HG03432 (cell line): ENCODE data around the gene SERTAD1.
"Not testable (repeated sequence)": the region's sequence is repeated elsewhere in the genome, so short reads cannot be mapped to it uniquely, and the experiment has no call there.

Experiments used
- ATAC-seq: cut with Tn5 transposase; IDR thresholded peaks from one replicate; pipeline ENCODE4 v1.9.1; 2021; ENCODE audit warnings: mild to moderate bottlenecking, moderate library complexity; ENCODE audit not compliant: unreplicated experiment

Gene SERTAD1

DNA sequence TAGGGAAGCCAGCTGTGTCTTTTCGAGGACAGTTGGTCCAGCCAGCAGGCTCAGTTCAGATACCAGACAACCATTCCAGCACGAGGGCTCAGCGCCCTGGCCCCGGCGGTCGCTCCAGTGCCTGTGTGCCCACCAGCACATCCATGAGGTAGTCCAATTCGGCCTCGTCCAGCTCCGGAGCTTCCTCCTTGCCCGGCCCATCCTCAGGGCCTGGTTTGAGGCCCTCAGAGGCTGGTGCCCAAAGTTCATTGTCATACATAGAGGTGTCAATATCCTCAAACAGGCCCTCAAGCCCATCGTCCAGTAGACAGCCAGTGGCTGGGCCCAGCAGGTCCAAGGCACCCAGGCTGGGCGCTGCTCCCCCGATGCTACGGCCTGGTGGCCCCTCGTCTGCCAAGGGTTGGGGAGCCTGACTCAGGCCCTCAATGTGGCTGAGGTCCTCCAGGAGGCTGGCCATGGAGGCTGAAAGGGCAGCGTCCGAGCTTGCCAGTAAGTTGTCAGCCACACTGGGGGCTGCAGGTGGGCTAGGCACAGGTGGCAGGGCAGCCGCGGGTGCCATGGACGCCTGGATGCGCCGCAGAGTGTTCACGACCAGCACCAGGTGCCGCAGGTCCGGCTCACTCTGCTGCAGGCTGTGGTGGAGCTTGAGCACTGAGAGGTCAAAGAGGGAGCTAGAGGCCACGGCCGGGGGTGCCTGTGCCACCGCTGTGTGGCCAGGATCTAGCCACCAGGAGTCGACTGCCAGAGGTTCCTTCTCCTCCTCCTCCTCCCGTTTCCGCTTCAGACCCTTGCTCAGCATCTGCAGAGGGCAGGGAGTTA lies 2.8 kb downstream of the SERTAD1 start:
- no peak for ATAC-seq

DNA sequence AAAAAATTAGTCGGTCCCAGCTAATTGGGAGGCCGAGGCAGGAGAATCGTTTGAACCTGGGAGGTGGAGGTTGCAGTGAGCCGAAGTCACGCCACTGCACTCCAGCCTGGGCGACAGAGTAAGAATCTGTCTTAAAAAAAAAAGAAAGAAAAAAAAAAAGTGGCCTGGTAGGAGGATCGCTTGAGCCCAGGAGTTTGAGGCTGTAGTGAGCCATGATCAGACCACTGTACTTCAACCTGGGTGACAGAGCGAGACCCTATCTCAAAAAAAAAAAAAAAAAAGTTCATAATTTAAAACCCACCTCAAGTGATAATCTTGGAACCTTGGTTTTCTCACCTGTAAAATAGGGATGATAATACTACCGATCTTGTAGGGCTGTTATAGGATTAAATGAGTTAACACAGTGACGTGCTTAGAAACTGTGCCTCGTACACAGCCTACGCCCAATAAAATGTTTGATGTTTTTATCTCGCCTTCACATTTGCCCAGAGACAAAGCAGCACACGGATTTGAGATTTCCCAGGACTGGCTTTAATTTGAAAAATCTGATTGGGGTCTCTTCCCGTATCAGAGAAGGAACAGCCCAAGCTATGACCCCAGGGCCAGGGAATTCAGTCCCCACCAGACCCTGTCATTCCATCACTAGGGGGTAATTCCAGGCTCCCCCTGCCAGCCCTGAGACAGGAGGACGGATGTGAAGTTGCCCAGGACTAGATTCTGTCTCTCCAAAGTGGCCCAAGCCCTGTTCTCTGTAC lies 3.6 kb downstream of the SERTAD1 start:
- ATAC-seq, result no peak

DNA sequence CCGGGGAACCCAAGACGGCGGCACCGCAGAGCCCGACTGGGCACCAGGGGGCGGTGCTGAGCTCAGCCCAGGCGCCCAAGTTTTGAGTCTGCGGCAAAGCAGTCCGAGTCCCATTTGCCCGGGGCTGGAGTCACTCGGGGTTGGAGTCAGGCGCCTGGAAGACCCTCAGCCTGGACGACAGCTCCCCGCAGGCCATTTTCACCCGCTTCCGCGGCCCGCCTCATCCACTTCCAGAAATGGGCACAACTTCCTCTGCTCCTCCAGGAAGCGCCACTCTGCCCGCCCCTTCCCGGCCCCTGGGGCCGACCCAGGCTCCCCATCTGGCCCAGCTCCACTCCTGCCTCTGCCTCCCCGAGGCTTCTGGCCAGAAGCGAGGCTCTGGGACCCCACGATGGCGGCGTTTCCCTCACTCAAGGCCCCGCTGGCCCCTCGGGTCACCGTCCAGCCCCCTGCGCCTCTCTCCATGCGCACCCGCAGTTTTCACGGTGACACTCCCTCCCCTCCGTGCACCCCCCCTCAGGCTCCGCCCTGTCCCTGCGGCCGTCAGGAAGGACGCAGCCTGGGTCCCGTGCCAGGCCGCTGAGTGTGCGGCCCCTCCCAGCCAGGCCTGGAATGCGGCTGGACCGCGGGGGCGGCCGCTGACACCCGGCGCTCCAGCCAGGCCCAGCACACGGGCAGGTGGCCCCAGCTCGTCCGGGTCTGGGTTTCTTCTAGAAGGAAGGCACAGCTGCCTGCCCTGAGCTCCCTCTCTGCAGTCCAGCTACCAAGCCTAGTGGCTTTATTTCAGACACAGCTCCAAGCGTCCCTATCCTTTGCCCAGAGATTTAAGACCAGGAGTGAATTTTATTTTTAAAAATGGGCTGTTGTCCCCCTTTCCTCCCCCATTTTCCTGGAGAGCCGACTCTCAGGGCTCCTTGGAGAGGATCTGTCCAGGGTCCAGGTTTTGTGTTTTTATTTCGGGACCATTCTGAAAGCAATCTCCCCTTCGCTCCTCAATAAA lies 4.7 kb downstream of the SERTAD1 start:
- peak; percentile 39 for ATAC-seq

DNA sequence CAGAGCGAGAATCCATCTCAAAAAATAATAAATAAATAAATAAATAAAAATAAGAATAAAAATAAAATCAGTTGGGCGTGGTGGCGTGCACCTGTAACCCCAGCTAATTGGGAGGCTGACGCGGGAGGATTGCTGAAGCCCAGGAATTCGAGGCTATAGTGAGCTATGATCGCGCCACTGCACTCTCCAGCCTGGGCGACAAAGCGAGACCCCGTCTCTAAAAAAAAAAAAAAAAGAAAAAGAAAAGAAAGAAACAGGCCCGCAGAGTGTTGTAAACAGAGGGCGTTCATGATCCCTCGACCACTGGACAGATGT lies 5.4 kb downstream of the SERTAD1 start:
- ATAC-seq, result no peak

DNA sequence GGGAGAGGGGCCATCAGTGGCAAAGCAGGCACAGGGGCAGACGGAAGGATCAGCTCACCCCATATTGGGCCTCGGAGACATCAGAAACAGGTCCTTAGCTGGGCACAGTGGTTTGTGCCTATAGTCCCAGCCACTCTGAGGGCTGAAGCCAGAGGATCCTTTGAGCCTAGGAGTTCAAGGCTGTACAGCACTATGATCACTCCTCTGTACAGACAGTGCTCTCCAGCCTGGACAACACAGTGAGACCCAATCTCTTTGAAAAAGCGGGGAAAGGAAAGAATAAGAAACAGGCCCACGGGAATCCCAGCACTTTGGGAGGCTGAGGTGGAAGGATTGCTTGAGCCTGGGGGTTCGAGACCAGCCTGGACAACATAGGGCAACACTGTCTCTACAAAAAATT lies 6.0 kb downstream of the SERTAD1 start:
- no peak for ATAC-seq

DNA sequence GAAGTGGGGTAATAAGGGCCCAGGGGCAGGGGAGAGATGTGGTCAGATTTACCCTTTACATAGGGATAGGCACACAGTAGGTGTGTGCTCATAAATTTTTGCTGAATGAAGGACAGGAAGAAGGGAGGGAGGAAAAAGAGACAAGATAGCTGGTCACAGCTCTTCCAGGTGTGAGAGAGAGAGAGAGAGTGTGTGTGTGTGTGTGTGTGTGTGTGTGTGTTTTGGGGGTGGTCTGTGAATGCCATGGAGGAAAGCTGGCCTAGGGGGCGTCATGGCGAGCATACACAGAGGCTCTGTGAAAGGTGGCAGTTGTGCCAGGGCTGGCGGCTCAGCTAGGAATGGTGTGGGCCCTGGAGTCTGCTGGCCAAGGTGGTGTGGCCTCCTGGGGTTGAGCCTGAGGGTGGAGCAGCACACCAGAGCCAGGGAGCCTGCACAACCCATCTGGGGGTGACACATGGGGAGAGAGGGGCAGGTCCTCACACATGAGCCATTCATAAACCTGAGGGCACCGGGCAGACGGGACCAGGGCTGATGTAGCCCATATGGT lies 6.7 kb downstream of the SERTAD1 start:
- no peak for ATAC-seq

DNA sequence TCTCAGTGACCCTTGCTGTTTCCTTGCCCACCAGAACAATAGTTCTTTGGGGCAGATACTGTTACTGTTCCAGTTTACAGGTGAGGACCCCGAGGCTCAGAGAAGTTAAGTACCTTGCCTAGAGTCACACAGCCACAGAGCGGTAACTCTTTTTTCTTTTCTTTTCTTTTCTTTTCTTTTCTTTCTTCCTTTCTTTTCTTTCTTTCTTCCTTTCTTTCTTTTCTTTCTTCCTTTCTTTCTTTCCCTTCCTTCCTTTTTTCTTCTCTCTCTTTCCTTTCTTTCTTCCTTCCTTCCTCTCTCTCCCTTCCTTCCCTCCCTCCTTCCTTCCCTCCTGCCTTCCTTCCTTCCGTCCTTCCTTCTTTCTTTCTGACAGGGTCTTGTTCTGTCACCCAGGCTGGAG lies 7.8 kb downstream of the SERTAD1 start:
- ATAC-seq, result no peak

DNA sequence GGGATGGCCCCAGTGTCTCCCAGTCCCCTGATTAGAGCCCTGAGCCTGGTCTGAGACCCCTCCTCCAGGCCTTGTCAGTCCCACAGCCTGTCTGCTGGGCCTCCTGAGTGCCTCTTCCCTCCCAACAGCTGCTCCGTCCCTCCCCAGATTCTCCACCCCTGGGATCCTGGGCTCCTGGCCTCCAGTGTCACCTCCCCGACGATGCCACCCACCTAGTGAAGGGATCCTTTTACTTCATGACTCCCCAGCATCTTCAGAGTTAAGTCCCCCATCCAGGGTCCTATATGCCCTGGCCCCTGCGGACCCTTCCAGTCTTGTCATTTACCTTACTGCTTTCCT lies 8.2 kb downstream of the SERTAD1 start:
- no peak for ATAC-seq

DNA sequence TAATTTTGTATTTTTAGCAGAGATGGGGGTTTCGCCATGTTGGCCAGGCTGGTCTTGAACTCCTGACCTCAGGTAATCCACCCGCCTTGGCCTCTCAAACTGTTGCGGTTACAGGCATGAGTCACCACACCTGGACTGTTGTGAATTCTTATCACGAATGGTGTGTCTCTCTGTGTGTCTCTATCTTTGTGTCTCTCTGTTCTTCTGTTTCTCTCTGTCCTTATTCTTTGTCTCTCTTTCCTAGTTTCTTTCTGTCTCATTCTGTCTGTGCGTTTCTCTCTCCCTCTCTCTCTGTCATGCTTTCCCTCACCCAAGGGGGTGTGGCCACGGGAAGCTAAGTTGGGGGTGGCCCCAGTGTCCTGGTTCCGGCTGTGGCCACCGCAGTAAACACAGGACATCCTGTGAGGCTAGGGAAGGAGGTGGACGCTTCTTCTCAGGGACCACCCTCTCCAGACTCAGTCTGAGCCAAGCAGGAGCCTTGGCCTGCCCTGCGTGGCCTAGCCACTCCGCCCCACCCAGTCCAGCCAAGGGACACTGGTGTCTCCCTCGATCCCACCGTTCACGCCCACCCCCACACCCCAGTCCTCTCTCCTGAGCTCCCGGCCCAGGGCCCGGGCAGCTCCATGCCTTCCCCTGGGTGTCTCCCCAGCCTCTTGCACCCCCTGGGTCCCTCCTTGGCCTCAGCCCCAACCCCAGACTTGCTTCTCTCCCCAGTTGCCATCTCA lies 8.7 kb downstream of the SERTAD1 start:
- ATAC-seq, result no peak

DNA sequence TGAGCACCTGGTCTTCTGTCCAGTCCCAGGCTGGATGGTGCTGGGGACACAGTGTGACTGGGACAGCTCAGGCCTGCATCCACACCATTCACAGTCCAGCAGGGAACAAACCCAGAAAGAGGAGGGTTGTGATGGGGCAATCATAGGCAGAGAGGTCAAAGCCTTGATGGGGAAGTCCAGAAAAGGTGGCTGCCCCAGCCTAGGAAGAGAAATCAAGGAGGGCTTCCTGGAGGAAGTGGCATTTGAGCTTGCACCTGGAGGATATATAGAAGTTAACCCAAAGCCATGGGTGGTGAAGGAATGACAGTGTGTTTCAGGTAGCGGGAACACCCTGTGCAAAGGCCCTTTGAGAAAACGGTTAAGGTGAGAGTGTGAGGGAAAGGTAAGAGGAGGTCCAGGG lies 10.0 kb downstream of the SERTAD1 start:
- no peak for ATAC-seq

DNA sequence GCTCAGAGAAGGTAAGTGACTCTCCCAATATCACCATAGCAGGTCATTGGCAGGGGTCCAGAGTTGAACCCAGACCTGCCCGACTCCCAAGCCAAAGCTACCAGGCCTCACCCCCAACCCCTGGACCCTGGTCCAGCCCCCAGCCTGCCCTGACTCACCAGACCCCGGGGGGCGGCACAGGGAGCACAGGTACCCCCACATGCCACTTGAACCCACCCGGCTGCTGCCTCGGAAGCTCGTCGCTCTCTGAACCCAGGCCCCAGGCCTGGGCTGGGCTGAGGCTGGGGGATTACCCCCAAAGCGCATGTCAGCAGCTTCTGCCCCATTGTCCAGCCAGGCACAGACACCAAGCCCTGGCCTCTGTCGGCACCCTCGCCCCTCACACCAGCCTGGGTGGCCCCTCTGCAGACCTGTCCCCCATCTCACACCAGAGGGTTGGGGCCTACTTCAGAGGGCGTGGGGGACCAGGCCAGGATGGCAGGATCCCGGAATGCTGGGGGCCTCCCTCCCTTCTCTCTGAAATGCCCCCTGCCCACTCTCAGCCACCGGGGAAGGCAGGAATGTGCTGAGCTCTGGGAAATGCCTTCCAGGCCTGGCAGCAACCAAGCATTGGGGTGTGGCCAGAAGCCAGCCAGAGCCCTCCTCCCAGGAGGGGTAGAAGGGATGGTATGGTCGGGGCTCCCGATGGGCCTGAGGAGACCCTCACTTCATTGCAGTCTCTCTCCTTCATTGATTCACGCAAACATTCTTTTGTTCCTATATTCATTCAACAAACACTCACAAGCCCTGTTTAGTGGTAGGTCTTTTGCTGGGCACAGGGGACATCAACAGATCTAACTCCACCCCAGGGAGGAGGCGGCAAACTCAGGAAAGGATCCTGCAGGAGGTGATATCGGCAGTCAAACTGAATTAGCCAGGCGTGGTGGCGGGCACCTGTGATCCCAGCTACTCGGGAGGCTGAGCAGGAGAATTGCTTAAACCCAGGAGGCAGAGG lies 11.0 kb downstream of the SERTAD1 start:
- no peak for ATAC-seq

DNA sequence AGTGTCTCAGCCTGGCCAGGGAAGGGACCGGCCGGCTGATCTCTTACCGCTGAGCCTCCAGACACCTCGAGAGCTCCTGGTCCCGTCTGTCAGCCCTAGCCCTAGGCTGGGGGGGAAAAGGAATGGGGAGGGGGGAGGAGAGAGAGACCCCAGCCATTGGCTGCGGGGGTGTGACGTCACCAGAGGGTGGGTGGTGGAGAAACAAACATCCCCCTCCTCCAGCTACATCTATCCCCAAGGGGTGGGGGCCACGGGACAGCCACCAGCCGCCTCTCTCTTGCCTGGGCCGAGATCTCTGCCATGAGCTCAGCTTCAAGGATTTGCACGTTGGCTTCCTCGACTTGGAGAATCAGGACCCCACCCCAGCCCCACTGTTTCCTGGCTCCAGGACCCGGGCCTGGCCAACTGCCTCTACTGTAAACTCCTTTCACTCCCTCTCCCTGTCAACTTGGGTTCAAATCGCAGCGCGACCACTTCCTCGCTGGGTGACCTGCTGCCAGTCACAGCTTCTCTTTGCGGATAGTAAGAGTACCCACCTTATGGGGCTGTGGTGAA lies 12.4 kb downstream of the SERTAD1 start, which contains the start of gene PRX:
Gene PRX (minus strand): TSS at position 88 of the 555 bp plus-strand sequence. CDS start 5,446 bp downstream, outside the sequence.
- ATAC-seq, result no peak

DNA sequence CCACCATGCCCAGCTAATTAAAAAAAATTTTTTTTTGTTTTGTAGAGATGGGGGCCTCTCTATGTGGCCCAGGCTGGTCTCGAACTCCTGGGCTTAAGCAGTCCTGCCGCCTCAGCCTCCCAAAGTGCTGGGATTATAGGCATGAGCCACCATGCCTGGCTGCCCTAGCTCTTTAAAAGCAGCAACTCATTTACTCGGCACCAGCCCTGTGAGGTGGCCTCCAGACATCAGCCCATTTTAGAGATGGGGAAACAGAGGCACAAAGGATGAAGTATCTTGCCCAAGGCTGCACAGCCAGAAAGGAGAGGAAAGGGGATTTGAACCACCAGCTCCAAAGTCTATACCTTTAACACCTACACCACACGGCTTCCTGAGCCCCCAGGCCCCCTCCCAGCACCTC lies 12.9 kb downstream of the SERTAD1 start:
- no peak for ATAC-seq

DNA sequence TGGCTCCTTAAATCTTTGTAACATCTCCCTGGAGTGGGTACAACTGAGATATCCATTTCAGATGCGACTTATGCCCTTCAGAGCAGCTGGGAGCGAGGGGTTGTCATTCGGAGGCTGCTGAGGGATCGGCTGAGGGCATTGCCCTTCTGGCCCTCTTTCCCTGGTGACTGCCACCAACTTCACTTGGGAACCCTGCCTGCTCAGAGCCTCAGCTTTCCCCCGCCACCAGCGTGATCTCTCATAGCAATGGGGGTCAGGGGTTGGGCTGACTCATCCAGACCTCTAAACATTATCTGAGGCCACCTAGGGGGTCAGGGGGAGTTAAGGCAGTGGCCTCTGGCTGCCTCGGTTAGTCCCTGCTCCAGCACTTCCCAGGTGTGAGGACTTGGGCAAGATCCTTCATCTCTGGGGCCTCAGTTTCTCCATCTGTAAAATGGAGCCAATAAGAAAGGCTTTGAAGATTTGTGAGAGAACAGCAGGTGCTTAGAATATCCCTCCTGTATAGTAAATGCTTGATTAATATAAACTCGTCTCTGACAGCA lies 13.8 kb downstream of the SERTAD1 start:
- ATAC-seq, result no peak

DNA sequence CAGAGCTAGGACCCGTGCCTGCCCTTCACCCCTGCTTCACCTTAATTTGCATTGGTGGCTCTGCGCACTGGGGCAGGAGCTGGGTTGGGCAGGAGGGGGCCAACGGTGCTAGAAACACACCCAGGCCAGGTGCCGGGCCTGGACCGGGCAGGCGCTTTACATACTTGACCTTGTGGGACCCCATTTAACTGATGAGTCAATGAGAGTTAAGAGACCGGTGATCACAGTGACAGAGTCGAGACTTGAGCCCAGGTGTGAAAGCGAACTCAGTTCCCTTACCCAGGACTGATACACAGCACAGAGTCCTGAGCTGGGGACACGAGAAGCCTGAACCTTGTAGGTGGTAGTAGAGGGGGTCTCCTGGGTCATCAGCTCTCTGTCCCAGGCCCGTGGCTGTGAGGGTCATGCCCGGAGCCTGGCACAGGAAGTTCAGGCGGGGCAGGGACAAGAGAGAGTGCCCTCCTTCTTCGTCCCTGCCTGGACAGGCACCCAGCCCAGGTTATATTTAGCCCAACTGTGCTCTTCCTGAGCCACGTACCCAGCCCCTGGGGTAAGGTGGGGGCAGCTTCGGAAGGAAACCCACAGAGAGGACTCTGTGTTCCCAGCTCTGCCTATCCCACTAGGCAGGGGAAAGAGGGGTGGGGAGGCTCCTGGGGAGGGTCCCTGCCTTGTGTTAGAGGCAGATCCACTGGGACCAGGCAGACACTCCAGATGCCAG lies 14.5 kb downstream of the SERTAD1 start:
- ATAC-seq, result no peak

DNA sequence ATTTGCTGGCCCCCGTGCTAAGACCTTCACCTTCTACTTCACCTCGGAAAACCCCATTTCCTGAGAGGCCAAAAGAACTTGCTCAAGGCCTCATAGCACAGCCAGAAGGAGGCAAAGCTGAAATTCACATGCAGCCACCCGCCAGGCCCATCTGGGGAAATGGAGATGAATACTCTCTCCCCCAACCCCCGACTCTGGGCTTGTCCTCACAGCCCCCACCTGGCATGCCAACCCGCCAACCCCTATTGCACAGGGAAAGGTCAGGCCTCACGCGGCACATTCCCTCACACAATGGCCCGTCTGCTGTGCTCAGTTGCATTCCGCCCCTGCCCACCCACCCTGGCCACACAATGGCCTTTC lies 15.8 kb downstream of the SERTAD1 start:
- no peak for ATAC-seq

DNA sequence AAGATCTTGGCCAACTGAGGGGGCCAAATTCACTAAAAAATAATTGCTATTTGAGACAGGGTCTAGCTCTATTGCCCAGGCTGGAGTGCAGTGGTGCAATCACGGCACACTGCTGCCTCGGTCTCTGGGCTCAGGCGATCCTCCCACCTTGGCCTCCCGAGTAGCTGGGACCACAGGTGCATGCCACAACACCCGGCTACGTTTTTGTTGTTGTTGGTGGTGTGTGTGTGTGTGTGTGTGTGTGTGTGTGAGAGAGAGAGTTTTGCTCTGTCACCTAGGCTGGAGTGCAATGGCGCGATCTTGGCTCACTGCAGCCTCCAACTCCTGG lies 17.2 kb downstream of the SERTAD1 start:
- not testable (repeated sequence) for ATAC-seq
